IPS-18a (cell line): ENCODE measurements around the gene PALM.
"Not testable (repeated sequence)": the region's sequence is repeated elsewhere in the genome, so short reads cannot be mapped to it uniquely, and the experiment has no call there.

Experiments used
- H3K27ac ChIP-seq: one replicate; pipeline ENCODE4 v1.5.1; 2013; ENCODE audit warnings: low read length
- H3K27me3 ChIP-seq: one replicate; pipeline ENCODE4 v1.6.1; 2013; ENCODE audit warnings: mild to moderate bottlenecking, low read length; ENCODE audit not compliant: control insufficient read depth, insufficient read depth
- H3K36me3 ChIP-seq: one replicate; pipeline ENCODE4 v1.6.1; 2013; ENCODE audit warnings: low read depth, low read length; ENCODE audit not compliant: control insufficient read depth
- H3K4me1 ChIP-seq: one replicate; pipeline ENCODE4 v1.6.1; 2013; ENCODE audit warnings: low read depth, low read length; ENCODE audit not compliant: control insufficient read depth
- H3K4me3 ChIP-seq: one replicate; pipeline ENCODE4 v1.5.1; 2013; ENCODE audit warnings: low read length
- H3K9ac ChIP-seq: one replicate; pipeline ENCODE4 v1.6.1; 2013; ENCODE audit warnings: mild to moderate bottlenecking, low read length, moderate library complexity
- H3K9me3 ChIP-seq: one replicate; pipeline ENCODE4 v1.6.1; 2013; ENCODE audit warnings: low read depth, low read length; ENCODE audit not compliant: control insufficient read depth

The PALM gene

GRCh38 chr19:729564-729963 is 20.8 kb downstream of the PALM start:
- H3K4me3 ChIP-seq, H3K27ac ChIP-seq, H3K4me1 ChIP-seq, H3K27me3 ChIP-seq, H3K9ac ChIP-seq, H3K9me3 ChIP-seq, H3K36me3 ChIP-seq: not testable (repeated sequence)

DNA sequence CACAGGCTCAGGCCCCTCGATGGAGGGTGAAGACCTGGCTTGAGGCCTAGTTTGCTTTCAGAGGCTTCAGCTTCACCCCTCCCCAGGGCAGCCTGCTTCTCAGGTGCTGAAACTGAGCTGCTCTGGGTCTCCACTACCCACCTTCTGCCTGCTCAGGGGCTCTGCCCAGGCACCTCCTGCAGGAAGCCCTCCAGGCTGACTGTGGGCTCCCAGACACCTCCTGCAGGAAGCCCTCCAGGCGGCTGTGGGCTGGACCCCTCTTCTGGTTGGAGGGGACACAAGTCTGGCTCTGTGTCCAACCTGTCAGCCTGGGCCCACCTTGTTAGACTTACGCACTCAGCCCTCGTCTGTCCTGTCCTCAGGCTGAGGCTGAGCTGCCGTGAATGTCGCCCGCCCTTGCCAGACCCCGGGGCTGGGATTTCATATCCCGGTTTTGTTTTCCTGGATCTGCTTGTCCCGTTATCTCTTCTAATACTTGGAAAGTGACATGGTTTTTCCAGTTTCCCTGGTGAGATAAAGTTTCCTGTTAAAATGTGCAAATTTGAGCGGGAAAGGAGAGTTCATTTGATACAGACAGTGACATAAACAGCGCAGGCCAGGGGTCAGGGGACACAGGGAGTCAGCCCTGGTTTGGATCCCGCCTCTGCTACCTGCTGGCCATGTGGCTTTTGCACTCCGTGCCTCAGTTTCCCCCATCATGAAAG is 21.4 kb downstream of the PALM start:
- no peaks in the 10 kb centered on the region for H3K27me3 ChIP-seq
- no peak overlapping the region for H3K27ac ChIP-seq
- H3K9ac ChIP-seq, result no peak overlapping the region
- no peaks in the 10 kb centered on the region for H3K36me3 ChIP-seq
- no peak overlapping the region for H3K4me3 ChIP-seq
- H3K9me3 ChIP-seq, result no peaks in the 10 kb centered on the region
- H3K4me1 ChIP-seq, result no peaks in the 10 kb centered on the region

DNA sequence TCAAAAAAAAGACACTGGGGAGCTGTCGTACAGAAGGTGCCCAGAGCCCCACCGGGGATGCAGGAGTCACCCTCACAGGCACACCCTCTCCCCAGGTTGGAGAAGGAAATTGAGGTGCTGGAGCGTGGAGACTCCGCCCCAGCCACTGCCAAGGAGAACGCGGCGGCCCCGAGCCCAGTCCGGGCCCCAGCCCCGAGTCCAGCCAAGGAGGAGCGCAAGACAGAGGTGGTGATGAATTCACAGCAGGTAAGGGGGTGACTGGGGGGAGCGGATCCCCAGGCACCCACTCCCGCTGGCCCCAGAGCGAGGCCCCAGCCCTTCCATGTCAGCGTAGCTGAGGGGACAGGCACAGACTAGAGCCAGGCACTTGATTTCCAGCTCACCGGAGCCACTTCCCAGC is 22.3 kb downstream of the PALM start:
- no peaks in the 10 kb centered on the region for H3K4me1 ChIP-seq
- no peaks in the 10 kb centered on the region for H3K9me3 ChIP-seq
- H3K36me3 ChIP-seq, result no peaks in the 10 kb centered on the region
- H3K27ac ChIP-seq, result no peak overlapping the region
- H3K9ac ChIP-seq, result no peak overlapping the region
- no peak overlapping the region for H3K4me3 ChIP-seq
- H3K27me3 ChIP-seq, result no peaks in the 10 kb centered on the region

DNA sequence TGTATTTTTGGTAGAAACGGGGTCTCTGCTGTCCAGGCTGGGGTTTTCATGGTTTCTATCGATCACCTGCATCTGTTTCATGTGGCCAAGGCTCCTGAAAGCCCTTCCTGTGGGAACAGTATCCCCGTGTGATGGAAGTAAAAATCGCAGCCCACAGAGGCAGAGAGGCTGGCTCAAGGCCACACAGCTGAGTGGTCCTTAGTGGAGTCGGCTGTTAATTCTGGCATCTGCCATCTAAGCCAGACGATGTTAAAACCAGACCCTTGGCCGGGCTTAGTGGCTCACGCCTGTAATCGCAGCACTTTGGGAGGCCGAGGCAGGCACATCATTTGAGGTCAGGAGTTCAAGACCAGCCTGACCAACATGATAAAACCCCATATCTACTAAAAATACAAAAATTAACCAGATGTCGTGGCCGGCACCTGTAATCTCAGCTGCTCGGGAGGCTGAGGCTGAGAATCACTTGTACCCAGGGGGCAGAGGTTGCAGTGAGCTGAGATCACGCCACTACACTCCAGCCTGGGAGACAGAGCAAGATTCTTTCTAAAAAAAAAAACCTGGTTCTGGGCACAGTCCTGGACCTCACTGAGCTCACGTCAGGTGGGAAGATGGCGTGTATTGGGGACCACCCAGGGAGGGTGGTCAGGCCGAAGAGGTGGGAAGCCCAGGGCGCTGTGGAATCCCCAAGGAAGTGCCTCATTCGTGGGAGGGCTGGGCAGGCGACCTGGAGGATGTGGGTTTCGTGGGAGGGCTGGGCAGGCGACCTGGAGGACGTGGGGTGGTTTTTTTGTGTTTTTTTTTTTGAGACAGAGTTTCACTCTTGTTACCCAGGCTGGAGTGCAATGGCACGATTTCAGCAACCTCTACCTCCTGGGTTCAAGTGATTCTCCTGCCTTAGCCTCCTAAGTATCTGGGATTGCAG is 23.7 kb downstream of the PALM start:
- H3K9me3 ChIP-seq, result no peaks in the 10 kb centered on the region
- no peaks in the 10 kb centered on the region for H3K36me3 ChIP-seq
- no peak overlapping the region for H3K9ac ChIP-seq
- no peak overlapping the region for H3K27ac ChIP-seq
- H3K4me3 ChIP-seq, result no peak overlapping the region
- H3K27me3 ChIP-seq, result no peaks in the 10 kb centered on the region
- no peaks in the 10 kb centered on the region for H3K4me1 ChIP-seq

- H3K4me1 ChIP-seq, result no peaks in the 10 kb centered on the region
- H3K36me3 ChIP-seq, result no peaks in the 10 kb centered on the region
Measured at GRCh38 chr19:734716-735115, 26.0 kb downstream of the PALM start.

GRCh38 chr19:736125-736524 is 27.4 kb downstream of the PALM start:
- Histone ChIP-seq H3K9ac (no peak overlapping the region), H3K4me3 (no peak overlapping the region), H3K36me3 (no peaks in the 10 kb centered on the region), H3K27me3 (no peaks in the 10 kb centered on the region), H3K4me1 (no peaks in the 10 kb centered on the region), H3K27ac (no peak overlapping the region), H3K9me3 (no peaks in the 10 kb centered on the region)

More at GRCh38 chr19:734716-735115, 26.0 kb downstream of the PALM start:
- Histone ChIP-seq H3K9me3 (no peaks in the 10 kb centered on the region), H3K27ac (no peak overlapping the region), H3K4me3 (no peak overlapping the region), H3K9ac (no peak overlapping the region), H3K27me3 (no peaks in the 10 kb centered on the region)

- H3K27me3 ChIP-seq, result no peaks in the 10 kb centered on the region
- H3K36me3 ChIP-seq, result no peaks in the 10 kb centered on the region
- no peak overlapping the region for H3K27ac ChIP-seq
- no peaks in the 10 kb centered on the region for H3K9me3 ChIP-seq
- H3K9ac ChIP-seq, result no peak overlapping the region
- no peaks in the 10 kb centered on the region for H3K4me1 ChIP-seq
- no peak overlapping the region for H3K4me3 ChIP-seq
Measured at GRCh38 chr19:737591-738093, 28.9 kb downstream of the PALM start.

DNA sequence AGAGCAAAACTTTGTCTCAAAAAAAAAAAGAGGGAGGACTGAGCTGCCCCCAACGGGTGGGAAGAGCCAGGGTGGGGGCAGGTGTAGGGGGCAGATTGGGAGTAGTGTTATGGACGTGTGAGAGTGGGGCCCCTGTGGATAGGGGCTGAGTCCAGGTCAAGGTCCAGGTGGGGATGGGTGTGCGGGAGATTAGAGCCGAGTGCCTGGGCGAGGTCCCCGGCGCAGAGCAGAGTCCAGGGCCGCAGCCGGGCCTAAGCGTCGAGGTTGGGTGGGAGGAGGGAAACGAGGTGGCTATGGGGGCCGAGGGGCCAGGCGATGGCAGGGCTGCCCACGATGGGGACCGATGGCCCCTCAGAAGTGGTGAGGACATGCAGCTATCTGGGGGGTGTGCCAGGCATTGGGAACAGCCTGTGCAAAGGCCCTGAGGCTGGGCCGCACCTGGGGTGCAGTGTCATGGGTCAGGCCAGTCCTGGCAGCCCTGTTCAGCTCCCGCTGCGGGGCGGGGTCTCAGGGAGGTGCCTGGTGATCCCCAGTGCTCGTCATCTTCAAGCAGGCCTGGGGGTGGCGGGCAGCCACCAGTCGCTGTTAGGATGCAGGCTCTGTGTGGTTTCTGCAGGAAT is 29.9 kb downstream of the PALM start:
- no peaks in the 10 kb centered on the region for H3K9me3 ChIP-seq
- H3K27ac ChIP-seq, result no peak overlapping the region

DNA sequence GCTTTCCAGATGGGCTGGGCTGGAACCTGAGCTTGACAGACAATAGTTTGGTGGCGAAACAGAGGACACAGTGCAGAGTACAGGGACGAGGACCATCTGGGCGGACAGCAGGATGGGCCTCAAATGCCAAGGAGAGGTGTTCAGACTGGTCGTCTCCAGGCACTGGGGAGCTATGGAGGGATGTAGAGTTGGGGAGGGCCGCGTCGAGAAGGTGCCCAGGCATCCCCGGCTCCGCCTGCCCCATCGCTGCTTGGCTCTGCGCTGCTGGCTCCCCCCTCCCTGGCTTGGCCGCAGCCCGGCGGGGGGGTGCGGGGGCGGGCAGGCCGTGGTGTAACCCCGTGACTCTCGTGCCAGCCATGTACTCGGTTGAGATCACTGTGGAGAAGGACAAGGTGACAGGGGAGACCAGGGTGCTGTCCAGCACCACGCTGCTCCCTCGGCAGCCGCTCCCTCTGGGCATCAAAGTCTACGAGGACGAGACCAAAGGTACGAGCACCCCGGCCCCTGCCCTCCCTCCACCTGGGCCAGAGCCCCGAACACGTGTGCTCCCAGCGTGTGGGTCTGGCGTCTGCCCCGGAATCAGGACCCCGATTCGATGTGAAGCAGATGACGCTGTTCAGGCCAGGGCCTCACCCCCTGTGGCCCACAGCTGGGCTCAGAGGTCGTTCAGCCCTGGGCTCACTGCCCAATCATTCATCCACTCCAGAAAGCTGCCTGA is 31.4 kb downstream of the PALM start:
- H3K4me3 ChIP-seq, result no peak overlapping the region
- H3K4me1 ChIP-seq, result no peaks in the 10 kb centered on the region
- no peaks in the 10 kb centered on the region for H3K9me3 ChIP-seq
- H3K27ac ChIP-seq, result no peak overlapping the region
- no peaks in the 10 kb centered on the region for H3K27me3 ChIP-seq
- no peaks in the 10 kb centered on the region for H3K36me3 ChIP-seq
- no peak overlapping the region for H3K9ac ChIP-seq

More for the DNA sequence above, 29.9 kb downstream of the PALM start:
- H3K36me3 ChIP-seq, result no peaks in the 10 kb centered on the region
- H3K4me3 ChIP-seq, result no peak overlapping the region
- H3K27me3 ChIP-seq, result no peaks in the 10 kb centered on the region
- H3K9ac ChIP-seq, result no peak overlapping the region
- H3K4me1 ChIP-seq, result no peaks in the 10 kb centered on the region

DNA sequence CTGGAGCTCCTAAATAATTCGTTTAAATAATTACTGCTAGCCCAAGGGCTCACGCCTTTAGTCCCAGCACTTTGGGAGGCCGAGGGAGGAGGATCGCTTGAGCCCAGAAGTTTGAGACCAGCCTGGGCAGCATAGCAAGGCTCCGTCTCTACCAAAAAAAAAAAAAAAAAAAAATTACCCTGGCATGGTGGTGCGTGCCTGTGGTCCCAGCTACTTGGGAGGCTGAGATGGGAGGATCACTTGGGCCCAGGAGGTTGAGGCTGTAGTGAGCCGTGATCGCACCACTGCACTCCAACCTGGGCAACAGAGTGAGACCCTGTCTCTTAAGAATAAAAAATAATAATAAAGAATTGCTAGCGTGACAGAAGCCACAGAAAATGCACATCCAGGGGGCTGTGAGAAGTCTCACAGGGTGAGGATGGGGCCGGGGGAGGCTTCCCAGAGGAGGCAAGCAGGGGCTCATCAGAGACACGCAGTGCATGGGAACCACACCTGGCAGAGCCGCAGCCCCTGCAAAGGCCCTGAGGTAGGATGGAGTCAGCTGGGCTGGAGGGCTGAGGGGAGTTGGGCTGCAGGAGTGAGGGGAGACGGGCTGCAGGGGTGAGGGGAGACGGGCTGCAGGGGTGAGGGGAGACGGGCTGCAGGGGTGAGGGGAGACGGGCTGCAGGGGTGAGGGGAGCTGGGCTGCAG is 32.2 kb downstream of the PALM start:
- H3K9ac ChIP-seq, H3K4me1 ChIP-seq, H3K9me3 ChIP-seq, H3K27me3 ChIP-seq, H3K27ac ChIP-seq, H3K36me3 ChIP-seq, H3K4me3 ChIP-seq: not testable (repeated sequence)
